Mesothelial cell of epicardium (in vitro differentiated cells): Measurements from ENCODE around the gene ARHGEF26. TPM values are rescaled to one million over a fixed set of nuclear protein-coding genes. Genes with fewer than 3 reads are reported as not detected.

Source experiments
- DNase-seq, 2 experiments: peaks; one replicate each; pipeline ENCODE4 v3.0.0; 2021; ENCODE audit warnings: low spot score in 2 of 2; ENCODE audit not compliant: unreplicated experiment in 2 of 2
- H3K27ac Mint-ChIP-seq: 2 replicates; pipeline ENCODE4 v1.8.0; 2021; ENCODE audit warnings: mixed read lengths
- H3K27me3 Mint-ChIP-seq: 2 replicates; pipeline ENCODE4 v1.8.0; 2021; ENCODE audit warnings: low read depth, mixed read lengths
- H3K36me3 Mint-ChIP-seq: 2 replicates; pipeline ENCODE4 v1.8.0; 2021; ENCODE audit warnings: mixed read lengths
- H3K4me1 Mint-ChIP-seq: 2 replicates; pipeline ENCODE4 v1.8.0; 2021; ENCODE audit warnings: mixed read lengths
- H3K4me3 Mint-ChIP-seq: 2 replicates; pipeline ENCODE4 v1.8.0; 2021; ENCODE audit warnings: mild to moderate bottlenecking, moderate library complexity, mixed read lengths
- H3K9me3 Mint-ChIP-seq: 2 replicates; pipeline ENCODE4 v1.8.0; 2021; ENCODE audit warnings: mixed read lengths
- CTCF ChIP-seq: fragments of 200-600 bp; sonication (generic); IDR thresholded peaks from one replicate; pipeline ENCODE4 v1.5.0; 2021; ENCODE audit warnings: antibody characterized with exemption; ENCODE audit not compliant: unreplicated experiment
- total RNA-seq: library from RNA; stranded (reverse); gene quantifications from 3 replicates; pipeline ENCODE4 v1.2.1, GENCODE V29; 2021

Gene ARHGEF26
- total RNA-seq, 1 donor from 2014 or later: 6.6 TPM

GRCh38 chr3:154195620-154196356 lies 74.6 kb downstream of the ARHGEF26 start:
- TF ChIP-seq CTCF: no peak
- DNase-seq: no peak
- no peak overlapping the region for H3K4me3 Mint-ChIP-seq
- H3K9me3 Mint-ChIP-seq: peaks cover 25% of the 10 kb centered on the region
- H3K36me3 Mint-ChIP-seq: peaks cover 32% of the 10 kb centered on the region
- H3K27me3 Mint-ChIP-seq: no peaks in the 10 kb centered on the region
- H3K27ac Mint-ChIP-seq: no peak overlapping the region
- peaks cover 5% of the 10 kb centered on the region for H3K4me1 Mint-ChIP-seq

GRCh38 chr3:154197751-154198150 lies 76.6 kb downstream of the ARHGEF26 start:
- Mint-ChIP-seq H3K4me3 (no peak overlapping the region), H3K4me1 (peaks cover 5% of the 10 kb centered on the region), H3K9me3 (peaks cover 28% of the 10 kb centered on the region), H3K36me3 (peaks cover 39% of the 10 kb centered on the region), H3K27me3 (no peaks in the 10 kb centered on the region), H3K27ac (peak overlapping the region; percentile 44)
- DNase-seq: no peak
- TF ChIP-seq CTCF: no peak

GRCh38 chr3:154209499-154209898 lies 88.3 kb downstream of the ARHGEF26 start:
- H3K4me3 Mint-ChIP-seq: no peak overlapping the region
- H3K9me3 Mint-ChIP-seq: peaks cover 55% of the 10 kb centered on the region
- no peak overlapping the region for H3K27ac Mint-ChIP-seq
- TF ChIP-seq CTCF: no peak
- H3K4me1 Mint-ChIP-seq: no peaks in the 10 kb centered on the region
- no peak for DNase-seq
- no peaks in the 10 kb centered on the region for H3K27me3 Mint-ChIP-seq
- H3K36me3 Mint-ChIP-seq: peaks cover 48% of the 10 kb centered on the region

- Mint-ChIP-seq H3K4me3 (no peak overlapping the region), H3K36me3 (peaks cover 38% of the 10 kb centered on the region), H3K27ac (no peak overlapping the region), H3K9me3 (peaks cover 49% of the 10 kb centered on the region), H3K4me1 (no peaks in the 10 kb centered on the region), H3K27me3 (no peaks in the 10 kb centered on the region)
- no peak for DNase-seq
- no peak for TF ChIP-seq CTCF
Observed at GRCh38 chr3:154210986-154211385, 89.8 kb downstream of the ARHGEF26 start.

GRCh38 chr3:154214306-154214705 lies 93.1 kb downstream of the ARHGEF26 start:
- no peak for DNase-seq
- Mint-ChIP-seq H3K27me3 (no peaks in the 10 kb centered on the region), H3K36me3 (peaks cover 21% of the 10 kb centered on the region), H3K9me3 (peaks cover 25% of the 10 kb centered on the region), H3K4me1 (peaks cover 6% of the 10 kb centered on the region), H3K27ac (no peak overlapping the region), H3K4me3 (no peak overlapping the region)
- no peak for TF ChIP-seq CTCF
